Measurements from ENCODE around the gene MICA.
A peak's percentile ranks its signal among the peaks of the same experiment; 100 is the strongest.

Gene MICA

GRCh38 chr6:31357886-31358285 is 45.5 kb upstream of the MICA start:
- no peak overlapping the region for H3K4me3 ChIP-seq (ENCODE audit: low read depth, low read length)

DNA sequence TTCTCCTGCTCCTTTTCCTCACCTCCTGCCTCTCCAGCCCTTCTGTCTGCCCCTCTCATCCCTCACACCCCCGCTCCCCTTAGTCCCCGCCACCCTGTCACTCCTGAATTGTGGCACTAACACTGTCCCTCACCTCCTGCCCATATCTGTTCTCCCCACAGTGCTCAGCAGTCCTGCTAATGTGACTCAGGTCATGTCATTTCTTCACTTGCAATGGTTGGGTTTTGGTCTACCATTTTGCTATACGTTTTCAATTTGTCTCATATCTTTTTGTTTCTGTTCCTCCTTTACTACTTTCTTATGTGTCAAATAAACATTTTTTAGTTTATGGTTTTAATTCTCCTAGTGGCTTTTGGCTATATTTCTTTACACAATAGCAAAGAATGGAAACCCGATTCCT is 45.1 kb upstream of the MICA start:
- no peak for DNase-seq (ENCODE audit: low read depth)
- H3K4me3 ChIP-seq (ENCODE audit: low read depth, low read length) = no peak overlapping the region
- TF ChIP-seq, protein P1, sequence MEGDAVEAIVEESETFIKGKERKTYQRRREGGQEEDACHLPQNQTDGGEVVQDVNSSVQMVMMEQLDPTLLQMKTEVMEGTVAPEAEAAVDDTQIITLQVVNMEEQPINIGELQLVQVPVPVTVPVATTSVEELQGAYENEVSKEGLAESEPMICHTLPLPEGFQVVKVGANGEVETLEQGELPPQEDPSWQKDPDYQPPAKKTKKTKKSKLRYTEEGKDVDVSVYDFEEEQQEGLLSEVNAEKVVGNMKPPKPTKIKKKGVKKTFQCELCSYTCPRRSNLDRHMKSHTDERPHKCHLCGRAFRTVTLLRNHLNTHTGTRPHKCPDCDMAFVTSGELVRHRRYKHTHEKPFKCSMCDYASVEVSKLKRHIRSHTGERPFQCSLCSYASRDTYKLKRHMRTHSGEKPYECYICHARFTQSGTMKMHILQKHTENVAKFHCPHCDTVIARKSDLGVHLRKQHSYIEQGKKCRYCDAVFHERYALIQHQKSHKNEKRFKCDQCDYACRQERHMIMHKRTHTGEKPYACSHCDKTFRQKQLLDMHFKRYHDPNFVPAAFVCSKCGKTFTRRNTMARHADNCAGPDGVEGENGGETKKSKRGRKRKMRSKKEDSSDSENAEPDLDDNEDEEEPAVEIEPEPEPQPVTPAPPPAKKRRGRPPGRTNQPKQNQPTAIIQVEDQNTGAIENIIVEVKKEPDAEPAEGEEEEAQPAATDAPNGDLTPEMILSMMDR (IDR thresholded peaks at IDR 0.05; ENCODE audit: control insufficient read depth, extremely low read depth, insufficient read depth) = no peak

More at GRCh38 chr6:31357886-31358285, 45.5 kb upstream of the MICA start:
- no peak for DNase-seq (ENCODE audit: low read depth)
- TF ChIP-seq, protein P1 (IDR thresholded peaks at IDR 0.05; ENCODE audit: control insufficient read depth, extremely low read depth, insufficient read depth) = no peak

DNA sequence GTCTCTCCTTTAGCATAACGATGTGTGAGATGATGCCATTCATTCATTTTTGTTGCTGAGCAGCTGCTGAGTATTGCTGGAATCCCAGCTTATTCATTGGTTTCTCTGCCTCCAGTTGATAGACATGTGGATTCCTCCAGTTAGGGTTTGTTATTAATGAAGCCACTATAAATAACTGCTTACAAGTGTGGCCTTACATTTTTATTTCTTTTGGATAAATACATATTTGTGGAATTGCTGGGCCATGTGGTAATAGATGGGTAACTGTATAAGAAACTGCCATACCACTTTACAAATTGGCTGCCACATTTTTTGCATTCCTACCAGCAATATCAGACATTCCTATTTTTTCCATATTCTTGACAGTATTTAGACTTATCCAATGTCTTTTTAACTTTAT is 43.8 kb upstream of the MICA start:
- no peak for DNase-seq (ENCODE audit: low read depth)
- TF ChIP-seq, protein P1 (IDR thresholded peaks at IDR 0.05; ENCODE audit: control insufficient read depth, extremely low read depth, insufficient read depth) = no peak
- H3K4me3 ChIP-seq (ENCODE audit: low read depth, low read length) = no peak overlapping the region

GRCh38 chr6:31362751-31363150 is 40.6 kb upstream of the MICA start:
- TF ChIP-seq, protein P1 (IDR thresholded peaks at IDR 0.05; ENCODE audit: control insufficient read depth, extremely low read depth, insufficient read depth) = no peak
- no peak overlapping the region for H3K4me3 ChIP-seq (ENCODE audit: low read depth, low read length)
- no peak for DNase-seq (ENCODE audit: low read depth)

DNA sequence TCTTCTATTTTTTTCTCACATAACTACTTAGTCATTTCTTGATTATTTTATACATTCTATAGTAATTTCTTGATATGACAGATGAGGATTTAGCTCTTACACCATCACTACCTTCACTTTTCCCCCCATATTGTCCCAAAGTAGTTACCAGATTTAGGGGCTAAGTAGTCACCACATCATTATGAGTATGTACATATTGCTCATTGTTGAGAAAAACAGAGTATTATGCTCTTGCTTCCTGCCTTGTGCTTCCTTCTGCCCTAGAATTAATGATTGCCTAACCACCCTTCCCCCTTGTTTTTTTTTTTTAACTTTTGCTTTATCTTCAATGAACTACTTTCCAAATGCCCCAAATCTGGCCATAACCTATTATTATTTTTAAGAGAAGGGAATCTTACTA is 39.6 kb upstream of the MICA start:
- H3K4me3 ChIP-seq (ENCODE audit: low read depth, low read length) = no peak overlapping the region
- DNase-seq (ENCODE audit: low read depth) = no peak
- TF ChIP-seq, protein P1 (IDR thresholded peaks at IDR 0.05; ENCODE audit: control insufficient read depth, extremely low read depth, insufficient read depth) = no peak

GRCh38 chr6:31365864-31366263 is 37.5 kb upstream of the MICA start:
- no peak for DNase-seq (ENCODE audit: low read depth)
- TF ChIP-seq, protein P1 (IDR thresholded peaks at IDR 0.05; ENCODE audit: control insufficient read depth, extremely low read depth, insufficient read depth) = no peak
- no peak overlapping the region for H3K4me3 ChIP-seq (ENCODE audit: low read depth, low read length)

GRCh38 chr6:31366693-31367470 is 36.5 kb upstream of the MICA start:
- DNase-seq (ENCODE audit: low read depth) = peak; percentile 79
- TF ChIP-seq, protein P1 (IDR thresholded peaks at IDR 0.05; ENCODE audit: control insufficient read depth, extremely low read depth, insufficient read depth) = peak; percentile 97
- peak overlapping the region; percentile 10; the same call in 1 of the 2 replicates for H3K4me3 ChIP-seq (ENCODE audit: low read depth, low read length)
